Left lobe of liver (tissue), 2 donors: ENCODE measurements around the gene SOD2. TPM values are rescaled to one million over a fixed set of nuclear protein-coding genes. Genes with fewer than 3 reads are reported as not detected.
"Not testable (repeated sequence)": the region's sequence is repeated elsewhere in the genome, so short reads cannot be mapped to it uniquely, and the experiment has no call there.

Experiments used
- ATAC-seq: fragments of 200-7000 bp; cut with Tn5 transposase; one replicate; pipeline ENCODE4 v1.9.1; 2020; ENCODE audit warnings: mild to moderate bottlenecking, moderate library complexity
- DNase-seq: peaks from one replicate; pipeline ENCODE4 v3.0.0-alpha.2; 2020; ENCODE audit warnings: low spot score
- total RNA-seq: library from RNA; stranded (reverse); gene quantifications from one replicate; pipeline ENCODE4 v1.2.1, GENCODE V29; 2021
- donor health status: DM: no; HTN: no; CAD: no; lungs with moderate emphysema.
- donor health status: DM: no; HTN: yes; CAD: no.

SOD2 gene
- total RNA-seq, 1 donor from 2014 or later: 608 TPM

DNA sequence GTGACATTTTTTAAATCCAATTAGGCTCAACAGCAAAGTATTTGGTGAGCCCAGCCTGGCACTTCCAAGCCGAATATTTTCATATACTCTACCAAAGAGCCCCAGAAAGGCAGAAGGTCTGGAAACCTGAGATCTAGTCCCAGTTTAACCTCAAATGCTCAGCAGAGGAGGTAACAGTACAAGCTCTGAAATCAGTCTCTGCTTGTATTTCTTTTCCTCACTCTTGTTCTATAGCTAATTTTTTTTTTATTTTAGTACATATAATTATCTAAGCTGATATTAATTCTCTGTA is 9.1 kb downstream of the SOD2 start:
- DNase-seq (no peak), ATAC-seq (no peak)

DNA sequence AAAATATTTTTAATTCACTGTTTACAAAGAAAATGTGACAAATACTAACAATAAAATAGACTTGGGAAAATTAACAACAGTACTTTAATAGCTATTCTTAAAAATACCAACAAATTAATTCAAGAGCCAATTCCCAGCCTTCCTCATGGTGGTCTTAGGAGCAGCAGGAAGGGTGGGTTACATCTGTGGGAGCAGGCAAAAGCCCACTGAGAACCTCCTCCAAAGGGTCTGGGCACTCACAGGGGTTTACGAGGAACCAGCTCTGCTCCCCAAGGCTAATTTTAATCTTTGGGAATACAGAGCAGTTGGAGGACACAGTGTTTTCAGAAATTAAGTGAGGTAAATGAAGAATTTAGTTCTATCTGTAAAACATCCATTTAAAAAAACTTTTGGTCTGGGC is 10.2 kb downstream of the SOD2 start:
- no peak for DNase-seq
- ATAC-seq: no peak

DNA sequence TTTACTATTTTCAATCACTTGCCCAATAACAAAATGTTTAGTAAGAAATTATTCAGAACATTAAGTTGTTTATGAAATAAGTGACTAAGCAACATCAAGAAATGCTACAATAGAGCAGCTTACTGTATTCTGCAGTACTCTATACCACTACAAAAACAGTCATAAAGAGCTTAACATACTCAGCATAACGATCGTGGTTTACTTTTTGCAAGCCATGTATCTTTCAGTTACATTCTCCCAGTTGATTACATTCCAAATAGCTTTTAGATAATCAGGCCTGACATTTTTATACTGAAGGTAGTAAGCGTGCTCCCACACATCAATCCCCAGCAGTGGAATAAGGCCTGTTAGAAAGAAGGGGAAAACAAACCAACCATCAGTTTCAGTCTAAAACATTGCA is 10.7 kb downstream of the SOD2 start:
- DNase-seq: no peak

GRCh38 chr6:159681191-159681880 is 11.7 kb downstream of the SOD2 start:
- ATAC-seq: peak; percentile 19
- DNase-seq: no peak

More for the DNA sequence above, 10.7 kb downstream of the SOD2 start:
- ATAC-seq: no peak

- ATAC-seq: no peak
- no peak for DNase-seq
Measured at GRCh38 chr6:159680104-159680503, 12.9 kb downstream of the SOD2 start.

DNA sequence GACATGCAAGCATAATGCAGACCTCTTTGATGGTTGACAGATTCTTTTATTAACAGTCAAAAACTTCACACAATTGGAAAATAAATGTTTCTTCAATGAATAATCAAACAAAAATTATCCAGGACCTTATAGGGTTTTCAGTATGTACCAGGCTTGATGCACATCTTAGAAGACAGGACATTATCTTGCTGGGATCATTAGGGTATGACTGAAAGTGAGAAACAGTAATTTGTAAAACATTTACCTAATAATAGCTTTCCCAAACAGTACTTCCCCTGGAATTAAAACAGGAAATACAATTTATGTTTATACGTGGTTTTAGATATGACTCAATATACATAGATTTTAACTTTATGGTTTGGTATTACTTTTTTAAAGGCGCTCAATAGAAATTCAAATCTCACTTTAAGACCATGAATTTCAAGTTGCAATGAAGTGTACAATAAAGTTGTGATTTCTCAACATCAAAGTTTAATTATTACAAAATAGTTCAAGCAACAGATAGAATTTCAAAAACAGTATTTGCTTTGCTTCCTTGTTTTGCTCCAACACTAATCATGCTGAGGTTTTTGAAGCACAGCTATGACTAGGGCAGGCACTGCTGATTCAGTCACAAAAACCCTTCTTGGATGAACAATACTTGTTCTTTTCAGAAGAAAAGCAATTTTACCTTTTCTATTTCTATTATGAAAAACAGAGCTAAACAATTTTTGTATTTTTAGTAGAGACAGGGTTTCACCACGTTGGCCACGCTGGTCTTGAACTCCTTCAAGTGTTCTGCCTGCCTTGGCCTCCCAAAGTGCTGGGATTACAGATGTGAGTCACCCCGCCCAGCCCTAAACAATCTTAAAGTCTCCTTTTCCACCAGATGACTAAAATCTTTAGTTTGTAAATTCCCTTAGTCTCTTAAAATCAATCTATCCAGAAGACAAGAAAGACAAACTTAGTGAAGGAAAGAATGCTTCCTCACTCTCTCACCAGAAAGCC is 13.7 kb downstream of the SOD2 start:
- DNase-seq (no peak), ATAC-seq (peak; percentile 81)

DNA sequence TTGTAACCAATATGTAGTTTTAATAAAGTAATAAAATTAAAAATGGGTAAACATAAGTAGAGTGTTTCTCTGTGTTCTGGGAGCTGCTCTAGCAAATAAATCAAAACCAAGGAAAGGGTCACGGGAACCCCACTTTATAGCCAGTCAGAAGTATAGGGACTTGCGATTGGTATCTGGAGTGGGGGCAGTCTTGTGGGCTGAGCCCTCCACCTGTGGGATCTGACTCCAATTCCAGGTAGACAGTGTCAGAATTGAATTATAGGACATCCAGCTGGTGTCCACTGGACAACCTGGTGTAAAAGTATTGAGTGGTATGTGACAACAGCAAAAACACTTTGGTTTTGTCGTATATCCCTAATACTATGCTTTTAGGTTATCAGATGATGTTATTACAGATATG is 14.5 kb downstream of the SOD2 start:
- no peak for ATAC-seq
- DNase-seq: no peak

DNA sequence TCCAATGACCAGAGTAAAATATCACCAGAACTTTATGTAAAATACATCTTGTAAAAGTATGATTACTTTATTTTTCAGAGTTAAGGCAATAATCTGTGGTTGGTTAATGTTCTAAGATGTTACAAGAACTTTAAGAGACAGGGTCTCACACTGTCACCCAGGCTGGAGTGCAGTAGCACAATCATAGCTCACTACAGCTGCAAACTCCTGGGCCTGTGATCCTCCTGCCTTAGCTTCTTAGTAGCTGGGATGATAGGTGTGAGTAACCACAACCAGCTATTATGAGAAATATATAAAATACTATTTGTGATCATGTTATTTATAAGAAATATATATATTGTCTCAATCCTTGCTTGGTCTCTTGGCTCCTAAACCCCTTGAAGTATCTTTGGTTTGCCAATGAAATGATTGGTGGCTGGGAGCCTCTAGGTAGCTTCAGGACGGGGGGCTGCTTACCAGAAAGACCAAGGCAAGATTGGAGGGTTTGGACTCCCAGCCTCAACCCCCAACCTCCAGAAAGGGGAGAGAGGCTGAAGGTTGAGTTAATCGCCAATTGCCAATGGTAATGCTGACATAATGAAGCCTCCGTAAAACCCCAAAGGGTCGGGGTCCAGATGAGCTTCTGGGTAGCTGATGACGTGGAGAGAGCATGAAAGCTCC is 15.4 kb downstream of the SOD2 start:
- ATAC-seq (no peak), DNase-seq (no peak)

GRCh38 chr6:159676890-159677505 is 16.0 kb downstream of the SOD2 start:
- DNase-seq: no peak
- no peak for ATAC-seq

DNA sequence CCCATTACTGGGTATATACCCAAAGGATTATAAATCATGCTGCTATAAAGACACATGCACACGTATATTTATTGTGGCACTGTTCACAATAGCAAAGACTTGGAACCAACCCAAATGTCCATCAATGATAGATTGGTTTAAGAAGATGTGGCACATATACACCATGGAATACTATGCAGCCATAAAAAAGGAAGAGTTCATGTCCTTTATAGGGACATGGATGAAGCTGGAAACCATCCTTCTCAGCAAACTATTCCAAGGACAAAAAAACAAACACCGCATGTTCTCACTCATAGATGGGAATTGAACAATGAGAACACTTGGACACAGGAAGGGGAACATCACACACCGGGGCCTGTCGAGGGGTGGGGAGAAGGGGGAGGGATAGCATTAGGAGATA is 16.8 kb downstream of the SOD2 start:
- not testable (repeated sequence) for ATAC-seq, DNase-seq

DNA sequence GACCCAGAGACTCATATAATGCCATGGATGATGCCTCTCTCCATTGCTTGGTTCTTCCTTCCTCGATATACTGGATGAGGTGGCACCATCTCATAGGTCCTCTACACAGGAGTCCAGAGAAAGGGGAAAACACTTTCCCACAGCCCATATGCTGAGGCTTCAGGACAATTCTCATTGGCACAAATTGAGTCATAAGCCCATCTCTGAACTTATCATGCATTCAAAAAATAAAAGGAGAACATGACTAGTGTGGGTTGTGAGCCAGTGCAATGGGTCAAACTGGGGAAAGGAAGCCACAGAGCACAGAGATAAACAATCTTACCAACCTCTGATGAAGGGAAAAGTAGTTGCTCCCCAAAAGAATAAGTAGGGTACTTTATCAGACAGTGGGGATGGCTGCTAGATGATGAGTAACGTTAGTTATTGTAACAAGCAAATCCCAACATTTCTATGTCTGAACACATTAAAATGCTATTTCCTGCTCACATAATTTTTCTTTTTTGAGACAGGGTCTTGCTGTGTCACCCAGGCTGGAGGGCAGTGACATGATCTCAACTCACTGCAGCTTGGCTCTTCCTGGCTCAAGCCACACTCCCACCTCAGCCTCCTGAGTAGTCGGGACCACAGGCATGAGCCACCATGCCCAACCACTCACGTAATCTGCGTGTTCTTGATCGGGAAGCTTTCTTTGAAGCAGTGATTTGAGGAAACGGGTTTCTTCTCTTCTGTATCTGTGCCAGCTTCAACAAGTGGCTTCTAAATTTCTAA is 27.0 kb downstream of the SOD2 start:
- DNase-seq: no peak

GRCh38 chr6:159663368-159663889 is 29.6 kb downstream of the SOD2 start:
- not testable (repeated sequence) for DNase-seq, ATAC-seq

More for the DNA sequence above, 27.0 kb downstream of the SOD2 start:
- ATAC-seq: no peak

DNA sequence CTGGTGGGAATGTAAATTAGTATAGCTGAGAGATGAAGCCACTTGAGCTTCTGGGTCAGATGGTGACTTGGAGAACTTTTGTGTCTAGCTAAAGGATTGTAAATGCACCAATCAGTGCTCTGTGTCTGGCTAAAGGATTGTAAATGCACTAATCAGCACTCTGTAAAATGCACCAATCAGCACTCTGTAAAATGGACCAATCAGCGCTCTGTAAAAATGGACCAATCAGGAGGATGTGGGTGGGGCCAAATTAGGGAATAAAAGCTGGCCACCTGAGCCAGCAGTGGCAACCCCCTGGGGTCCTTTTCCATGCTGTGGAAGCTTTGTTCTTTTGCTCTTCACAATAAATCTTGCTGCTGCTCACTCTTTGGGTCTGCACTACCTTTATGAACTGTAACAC is 31.1 kb downstream of the SOD2 start:
- not testable (repeated sequence) for ATAC-seq, DNase-seq

DNA sequence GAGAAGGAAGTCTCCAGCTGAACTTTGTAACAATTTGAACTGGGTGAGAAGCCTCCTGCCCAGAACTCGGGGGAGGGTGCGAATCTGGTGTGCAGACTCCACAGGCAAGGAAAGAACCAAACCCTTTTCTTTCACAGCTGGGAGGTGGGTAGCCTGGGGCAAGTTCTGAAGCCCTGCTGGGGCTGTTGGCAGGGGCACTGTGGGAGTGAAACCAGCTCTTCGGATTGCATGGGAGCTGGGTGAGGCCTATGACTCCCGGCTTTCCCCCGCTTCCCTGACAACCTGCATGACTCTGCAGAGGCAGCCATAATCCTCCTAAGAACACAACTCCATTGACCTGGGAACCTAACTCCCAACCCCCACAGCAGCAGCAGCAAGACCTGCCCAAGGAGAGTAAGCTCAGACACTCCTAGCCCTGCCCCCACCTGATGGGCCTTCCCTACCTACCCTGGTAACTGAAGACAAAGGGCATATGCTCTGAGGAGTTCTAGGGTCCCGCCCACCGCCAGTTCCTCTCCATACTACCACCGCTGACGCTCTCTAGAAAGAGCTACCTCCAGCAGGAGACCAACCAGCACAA is 37.5 kb downstream of the SOD2 start:
- no peak for DNase-seq
- ATAC-seq: peak; percentile 21

- ATAC-seq (peak; percentile 73), DNase-seq (no peak)
Measured at GRCh38 chr6:159654483-159655098, 38.5 kb downstream of the SOD2 start.

DNA sequence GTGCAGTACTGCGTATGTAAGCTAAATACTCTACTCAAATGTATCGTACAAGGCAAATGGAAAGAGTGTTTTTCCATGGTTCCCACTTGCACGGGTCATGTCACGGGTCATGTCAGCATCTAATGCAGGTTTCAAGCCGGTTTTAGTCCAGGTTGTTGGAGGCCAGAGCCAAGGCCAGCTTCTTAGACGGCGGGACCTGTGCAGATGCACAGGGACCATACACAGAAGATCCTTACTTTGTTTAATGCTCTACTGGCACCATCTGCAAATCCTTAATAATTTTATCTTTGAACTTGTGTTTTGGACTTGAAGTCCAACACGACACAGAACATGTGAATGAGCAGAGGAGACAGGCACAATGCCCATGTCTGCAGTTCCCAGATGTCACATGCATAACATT is 42.7 kb downstream of the SOD2 start:
- DNase-seq (no peak), ATAC-seq (no peak)

GRCh38 chr6:159649441-159649840 is 43.6 kb downstream of the SOD2 start:
- ATAC-seq: no peak
- DNase-seq: no peak

GRCh38 chr6:159646733-159647132 is 46.3 kb downstream of the SOD2 start:
- DNase-seq (no peak), ATAC-seq (no peak)

DNA sequence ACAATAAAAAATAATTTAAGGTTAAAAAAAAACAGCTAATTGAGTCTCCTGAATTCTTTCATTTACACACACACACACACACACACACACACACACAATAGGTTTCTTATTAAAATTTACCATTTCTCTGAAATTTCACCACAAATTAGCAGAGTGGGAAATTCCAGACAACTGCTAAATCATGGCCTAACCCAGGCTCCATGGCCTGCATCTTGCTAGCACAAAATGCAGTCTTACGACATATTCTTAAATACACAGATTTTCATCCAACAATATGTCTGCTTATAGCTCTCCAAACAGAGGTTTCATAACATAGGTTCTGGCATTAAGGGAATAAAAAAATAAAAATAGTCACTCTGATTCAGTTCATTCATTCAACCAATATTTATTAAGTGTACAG is 46.9 kb downstream of the SOD2 start:
- no peak for ATAC-seq
- no peak for DNase-seq
